Occipital lobe (tissue), 2 donors: Measurements from ENCODE around the gene IFNW1. TPM values are rescaled to one million over a fixed set of nuclear protein-coding genes. Genes with fewer than 3 reads are reported as not detected.
"Not testable (repeated sequence)": the region's sequence is repeated elsewhere in the genome, so short reads cannot be mapped to it uniquely, and the experiment has no call there.

Experiments
- DNase-seq: peaks from one replicate; lab custom pipeline; 2025; lab: John Stamatoyannopoulos, UW
- total RNA-seq: library from RNA; depleted of rRNA; stranded (reverse); fragments of >200 nt; gene quantifications from one replicate; pipeline ENCODE4 v1.2.3, GENCODE V29; 2014

The IFNW1 gene
- total RNA-seq: not detected

GRCh38 chr9:21141427-21141882 is at the start of gene IFNW1:
IFNW1 (minus strand) TSS chr9:21141832; CDS start chr9:21141570, 262 bp downstream.
- no peak for DNase-seq

- not testable (repeated sequence) for DNase-seq
Measured at GRCh38 chr9:21187487-21187886, 45.9 kb upstream of the IFNW1 start, which contains the start of gene IFNA4. IFNA4 (minus strand) TSS chr9:21187587; CDS start chr9:21187531, 56 bp downstream.

- not testable (repeated sequence) for DNase-seq
Measured at GRCh38 chr9:21182810-21183736, 41.4 kb upstream of the IFNW1 start.

- no peak for DNase-seq
Measured at GRCh38 chr9:21174671-21175070, 33.0 kb upstream of the IFNW1 start.

- DNase-seq: no peak
Measured at GRCh38 chr9:21172156-21172555, 30.5 kb upstream of the IFNW1 start.

GRCh38 chr9:21171351-21171750 is 29.7 kb upstream of the IFNW1 start:
- DNase-seq: no peak

- DNase-seq: not testable (repeated sequence)
Measured at GRCh38 chr9:21166560-21166959, 24.9 kb upstream of the IFNW1 start, which contains the start of gene IFNA21. IFNA21 (minus strand) TSS chr9:21166660; CDS start chr9:21166612, 48 bp downstream.

- DNase-seq: no peak
Measured at GRCh38 chr9:21165516-21165915, 23.9 kb upstream of the IFNW1 start.

GRCh38 chr9:21160178-21160577 is 18.5 kb upstream of the IFNW1 start:
- DNase-seq: no peak

GRCh38 chr9:21155501-21155900 is 13.9 kb upstream of the IFNW1 start:
- DNase-seq: no peak

- no peak for DNase-seq
Measured at GRCh38 chr9:21154018-21154608, 12.5 kb upstream of the IFNW1 start.

- DNase-seq: no peak
Measured at GRCh38 chr9:21153336-21154017, 11.8 kb upstream of the IFNW1 start.

GRCh38 chr9:21144603-21145002 is 3.0 kb upstream of the IFNW1 start:
- DNase-seq: no peak

- DNase-seq: no peak
Measured at GRCh38 chr9:21137020-21137419, 4.6 kb downstream of the IFNW1 start.

GRCh38 chr9:21135736-21136135 is 5.9 kb downstream of the IFNW1 start:
- no peak for DNase-seq

- not testable (repeated sequence) for DNase-seq
Measured at GRCh38 chr9:21128186-21128585, 13.4 kb downstream of the IFNW1 start.

GRCh38 chr9:21121595-21122251 is 19.9 kb downstream of the IFNW1 start:
- no peak for DNase-seq

- no peak for DNase-seq
Measured at GRCh38 chr9:21121079-21121478, 20.6 kb downstream of the IFNW1 start.

- no peak for DNase-seq
Measured at GRCh38 chr9:21119093-21119770, 22.4 kb downstream of the IFNW1 start.

- DNase-seq: no peak
Measured at GRCh38 chr9:21114311-21114710, 27.3 kb downstream of the IFNW1 start.
